Stomach (tissue), 4 donors: Measurements from ENCODE around the gene FAM163B.

ENCODE experiments used
- CTCF ChIP-seq, 7 experiments: fragments of 450-650 bp in 4 of 7; fragments of 200-600 bp in 3 of 7; sonication (generic) in 3 of 7; IDR thresholded peaks; one replicate each; pipeline ENCODE4 v1.5.1; 2016 to 2019; ENCODE audit warnings: antibody characterized with exemption in 7 of 7, control low read depth in 2 of 7, mild to moderate bottlenecking in 1 of 7
- POLR2A ChIP-seq, 4 donors: fragments of 450-650 bp; IDR thresholded peaks; one replicate each; pipeline ENCODE4 v1.6.1; 2016; ENCODE audit warnings: antibody characterized with exemption in 4 of 4, control low read depth in 2 of 4, mild to moderate bottlenecking in 1 of 4, moderate library complexity in 1 of 4
- POLR2AphosphoS5 ChIP-seq, 3 donors: sonication (generic); formaldehyde crosslinking; IDR thresholded peaks; one replicate each; pipeline ENCODE4 v1.6.1; 2016; ENCODE audit warnings: antibody characterized with exemption in 3 of 3

- TF ChIP-seq CTCF (IDR thresholded peaks at IDR 0.05) (no peak), POLR2A (IDR thresholded peaks at IDR 0.05) (no peak), POLR2AphosphoS5 (IDR thresholded peaks at IDR 0.05) (no peak)
These were observed 46.5 kb upstream of the FAM163B start for GRCh38 chr9:133655701-133656100.
